Measurements from ENCODE around the gene MBD3. TPM values are rescaled to one million over a fixed set of nuclear protein-coding genes. Genes with fewer than 3 reads are reported as not detected.

MBD3 gene
- total RNA-seq, 1 donor from 2014 or later: 106 TPM

DNA sequence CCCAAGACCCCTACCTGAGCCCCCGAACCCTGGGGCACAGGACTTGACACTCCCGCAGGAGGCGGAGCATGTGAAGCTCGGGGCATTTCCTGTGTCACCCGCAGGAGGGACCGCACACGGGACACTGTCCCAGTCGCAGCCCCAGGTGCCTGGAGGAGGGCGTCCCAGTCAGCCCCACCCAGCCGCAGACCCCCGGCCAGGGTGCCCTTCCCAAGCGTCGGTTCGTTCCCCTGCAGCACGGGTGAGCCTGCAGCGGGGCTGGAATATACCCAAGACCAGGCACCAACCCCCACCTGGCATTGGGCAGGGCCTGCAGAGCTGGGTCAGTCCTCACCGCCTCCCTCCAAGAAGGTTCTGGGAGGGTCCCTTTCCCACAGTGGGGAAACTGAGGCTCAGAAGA lies 38.1 kb upstream of the MBD3 start:
- H3K4me1 Mint-ChIP-seq (ENCODE audit: low read depth, unreplicated experiment): peaks cover 1% of the 10 kb centered on the region
- H3K4me3 Mint-ChIP-seq (ENCODE audit: unreplicated experiment): no peak overlapping the region
- no peaks in the 10 kb centered on the region for H3K36me3 Mint-ChIP-seq (ENCODE audit: unreplicated experiment)
- no peak for DNase-seq
- TF ChIP-seq, protein P1, sequence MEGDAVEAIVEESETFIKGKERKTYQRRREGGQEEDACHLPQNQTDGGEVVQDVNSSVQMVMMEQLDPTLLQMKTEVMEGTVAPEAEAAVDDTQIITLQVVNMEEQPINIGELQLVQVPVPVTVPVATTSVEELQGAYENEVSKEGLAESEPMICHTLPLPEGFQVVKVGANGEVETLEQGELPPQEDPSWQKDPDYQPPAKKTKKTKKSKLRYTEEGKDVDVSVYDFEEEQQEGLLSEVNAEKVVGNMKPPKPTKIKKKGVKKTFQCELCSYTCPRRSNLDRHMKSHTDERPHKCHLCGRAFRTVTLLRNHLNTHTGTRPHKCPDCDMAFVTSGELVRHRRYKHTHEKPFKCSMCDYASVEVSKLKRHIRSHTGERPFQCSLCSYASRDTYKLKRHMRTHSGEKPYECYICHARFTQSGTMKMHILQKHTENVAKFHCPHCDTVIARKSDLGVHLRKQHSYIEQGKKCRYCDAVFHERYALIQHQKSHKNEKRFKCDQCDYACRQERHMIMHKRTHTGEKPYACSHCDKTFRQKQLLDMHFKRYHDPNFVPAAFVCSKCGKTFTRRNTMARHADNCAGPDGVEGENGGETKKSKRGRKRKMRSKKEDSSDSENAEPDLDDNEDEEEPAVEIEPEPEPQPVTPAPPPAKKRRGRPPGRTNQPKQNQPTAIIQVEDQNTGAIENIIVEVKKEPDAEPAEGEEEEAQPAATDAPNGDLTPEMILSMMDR (IDR thresholded peaks at IDR 0.05; ENCODE audit: partially characterized antibody, unreplicated experiment): no peak
- peaks cover 8% of the 10 kb centered on the region for H3K27me3 Mint-ChIP-seq (ENCODE audit: unreplicated experiment)
- peaks cover 6% of the 10 kb centered on the region for H3K9me3 Mint-ChIP-seq (ENCODE audit: unreplicated experiment)
- H3K27ac Mint-ChIP-seq (ENCODE audit: unreplicated experiment): no peak overlapping the region

DNA sequence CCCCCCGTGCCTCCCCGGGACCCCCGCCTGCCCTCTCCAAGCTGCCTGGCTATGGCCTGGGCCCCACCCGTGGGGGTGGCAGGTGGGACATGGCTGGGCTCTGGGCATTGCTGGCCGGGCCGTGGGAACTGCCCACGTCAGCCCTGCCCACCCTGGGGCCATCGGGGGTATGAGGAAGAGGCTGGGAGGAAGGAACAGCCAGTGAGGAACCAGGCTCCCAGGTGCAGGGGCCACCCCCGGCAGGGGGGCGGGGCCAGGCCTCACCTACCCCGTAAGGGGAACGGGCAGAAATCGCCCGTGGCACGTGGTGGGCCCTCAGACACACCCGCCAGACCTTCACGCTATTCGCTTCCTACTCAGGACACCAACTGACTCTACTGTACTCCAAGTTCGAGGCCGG lies 37.3 kb upstream of the MBD3 start:
- TF ChIP-seq, protein P1 (IDR thresholded peaks at IDR 0.05; ENCODE audit: partially characterized antibody, unreplicated experiment): no peak
- H3K27ac Mint-ChIP-seq (ENCODE audit: unreplicated experiment): no peak overlapping the region
- no peak for DNase-seq
- no peak overlapping the region for H3K4me3 Mint-ChIP-seq (ENCODE audit: unreplicated experiment)
- H3K4me1 Mint-ChIP-seq (ENCODE audit: low read depth, unreplicated experiment): peaks cover 1% of the 10 kb centered on the region
- peaks cover 4% of the 10 kb centered on the region for H3K9me3 Mint-ChIP-seq (ENCODE audit: unreplicated experiment)
- no peaks in the 10 kb centered on the region for H3K36me3 Mint-ChIP-seq (ENCODE audit: unreplicated experiment)
- H3K27me3 Mint-ChIP-seq (ENCODE audit: unreplicated experiment): peaks cover 5% of the 10 kb centered on the region

DNA sequence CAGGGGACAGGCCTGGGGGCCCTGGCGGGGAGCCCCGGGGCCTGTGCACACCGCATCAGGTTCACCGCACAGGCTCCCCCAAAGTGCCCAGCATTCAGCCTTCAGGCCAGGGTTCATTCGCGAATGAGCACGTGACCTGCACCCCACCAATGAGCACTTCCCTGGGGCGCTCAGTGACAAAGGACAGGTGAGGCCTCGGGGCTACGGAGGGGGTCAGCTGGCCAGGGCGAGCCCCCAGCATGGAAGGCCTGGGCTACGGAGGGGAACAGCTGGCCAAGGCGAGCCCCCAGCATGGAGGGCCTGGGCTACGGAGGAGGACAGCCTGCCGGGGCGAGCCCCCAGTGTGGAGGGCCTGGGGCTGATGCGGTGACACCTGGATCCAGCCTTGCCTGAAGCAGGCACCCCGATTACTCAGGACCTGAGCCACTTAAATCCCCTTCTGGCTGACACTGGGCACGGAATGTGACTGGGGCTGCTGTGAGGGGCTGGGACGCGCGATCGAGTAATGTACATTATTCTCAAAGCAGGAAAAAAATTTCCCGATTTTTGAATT lies 36.7 kb upstream of the MBD3 start:
- Mint-ChIP-seq H3K27me3 (ENCODE audit: unreplicated experiment) (peaks cover 5% of the 10 kb centered on the region), H3K27ac (ENCODE audit: unreplicated experiment) (no peak overlapping the region), H3K36me3 (ENCODE audit: unreplicated experiment) (no peaks in the 10 kb centered on the region), H3K4me3 (ENCODE audit: unreplicated experiment) (no peak overlapping the region), H3K9me3 (ENCODE audit: unreplicated experiment) (peaks cover 4% of the 10 kb centered on the region), H3K4me1 (ENCODE audit: low read depth, unreplicated experiment) (peaks cover 1% of the 10 kb centered on the region)
- TF ChIP-seq, protein P1 (IDR thresholded peaks at IDR 0.05; ENCODE audit: partially characterized antibody, unreplicated experiment): no peak
- no peak for DNase-seq

DNA sequence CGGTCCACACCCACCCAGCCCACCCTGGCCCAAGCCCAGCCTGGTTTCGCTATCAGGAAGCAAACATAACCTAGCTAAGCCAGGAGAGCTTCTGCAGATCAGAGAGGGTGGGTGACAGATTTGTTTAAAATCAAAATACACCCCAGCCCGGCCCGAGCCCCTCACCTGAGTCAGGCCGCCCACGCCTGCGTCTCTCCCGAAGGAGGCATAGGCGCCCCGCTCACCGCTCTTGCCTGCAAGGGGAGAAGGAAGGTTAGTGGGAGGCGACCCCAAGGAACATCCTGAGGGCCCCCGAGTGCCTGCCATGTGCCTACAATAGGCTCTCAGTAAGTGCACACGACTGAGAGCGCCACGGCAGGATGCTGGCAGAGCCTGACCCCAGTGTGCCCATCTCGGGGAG lies 34.5 kb upstream of the MBD3 start:
- no peak for DNase-seq
- H3K4me3 Mint-ChIP-seq (ENCODE audit: unreplicated experiment): no peak overlapping the region
- TF ChIP-seq, protein P1 (IDR thresholded peaks at IDR 0.05; ENCODE audit: partially characterized antibody, unreplicated experiment): no peak
- peaks cover 13% of the 10 kb centered on the region for H3K9me3 Mint-ChIP-seq (ENCODE audit: unreplicated experiment)
- no peaks in the 10 kb centered on the region for H3K36me3 Mint-ChIP-seq (ENCODE audit: unreplicated experiment)
- H3K4me1 Mint-ChIP-seq (ENCODE audit: low read depth, unreplicated experiment): peaks cover 4% of the 10 kb centered on the region
- peaks cover 8% of the 10 kb centered on the region for H3K27me3 Mint-ChIP-seq (ENCODE audit: unreplicated experiment)
- no peak overlapping the region for H3K27ac Mint-ChIP-seq (ENCODE audit: unreplicated experiment)

DNA sequence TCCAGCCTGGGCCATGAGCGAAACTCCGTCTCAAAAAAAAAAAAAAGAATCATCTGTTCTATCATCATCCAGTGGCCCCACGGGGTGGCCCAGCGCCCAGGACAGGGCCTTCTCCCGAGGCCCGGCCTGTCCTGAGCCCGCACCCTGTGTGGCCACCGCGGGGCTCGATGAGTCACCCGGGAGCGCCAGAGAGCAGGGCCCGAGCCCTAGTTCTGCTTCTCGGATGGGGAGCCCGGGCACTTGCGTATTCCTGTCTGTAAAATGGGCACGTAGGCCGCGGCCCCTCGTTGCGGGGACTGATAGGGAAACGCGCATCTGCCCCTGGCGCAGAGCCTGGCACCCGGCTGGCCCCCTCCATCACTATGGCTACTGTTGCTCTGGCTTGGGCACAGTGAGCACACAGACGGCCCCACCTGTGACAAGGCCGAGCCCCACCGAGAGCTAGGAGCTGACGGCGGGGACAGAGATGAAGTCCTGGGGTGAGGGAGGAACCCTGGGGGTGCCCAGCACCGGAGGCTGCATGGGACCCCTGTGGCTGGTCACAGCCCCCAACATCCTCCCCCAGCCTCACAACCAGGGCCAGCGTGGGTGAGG lies 33.8 kb upstream of the MBD3 start:
- TF ChIP-seq, protein P1 (IDR thresholded peaks at IDR 0.05; ENCODE audit: partially characterized antibody, unreplicated experiment): no peak
- Mint-ChIP-seq H3K27ac (ENCODE audit: unreplicated experiment) (no peak overlapping the region), H3K9me3 (ENCODE audit: unreplicated experiment) (peaks cover 13% of the 10 kb centered on the region), H3K27me3 (ENCODE audit: unreplicated experiment) (peaks cover 8% of the 10 kb centered on the region), H3K4me1 (ENCODE audit: low read depth, unreplicated experiment) (peaks cover 4% of the 10 kb centered on the region), H3K36me3 (ENCODE audit: unreplicated experiment) (no peaks in the 10 kb centered on the region), H3K4me3 (ENCODE audit: unreplicated experiment) (no peak overlapping the region)
- DNase-seq: no peak

Data from glutamatergic neuron (in vitro differentiated cells).